NCI-H1436 treated with DMSO at 0.1 percent for 48 hours (cell line): ENCODE data around the gene ALDH1L1.
"Not testable (repeated sequence)": the region's sequence is repeated elsewhere in the genome, so short reads cannot be mapped to it uniquely, and the experiment has no call there.

Experiments
- DNase-seq: peaks from one replicate; lab custom pipeline; 2025; lab: John Stamatoyannopoulos, UW

Gene ALDH1L1

DNA sequence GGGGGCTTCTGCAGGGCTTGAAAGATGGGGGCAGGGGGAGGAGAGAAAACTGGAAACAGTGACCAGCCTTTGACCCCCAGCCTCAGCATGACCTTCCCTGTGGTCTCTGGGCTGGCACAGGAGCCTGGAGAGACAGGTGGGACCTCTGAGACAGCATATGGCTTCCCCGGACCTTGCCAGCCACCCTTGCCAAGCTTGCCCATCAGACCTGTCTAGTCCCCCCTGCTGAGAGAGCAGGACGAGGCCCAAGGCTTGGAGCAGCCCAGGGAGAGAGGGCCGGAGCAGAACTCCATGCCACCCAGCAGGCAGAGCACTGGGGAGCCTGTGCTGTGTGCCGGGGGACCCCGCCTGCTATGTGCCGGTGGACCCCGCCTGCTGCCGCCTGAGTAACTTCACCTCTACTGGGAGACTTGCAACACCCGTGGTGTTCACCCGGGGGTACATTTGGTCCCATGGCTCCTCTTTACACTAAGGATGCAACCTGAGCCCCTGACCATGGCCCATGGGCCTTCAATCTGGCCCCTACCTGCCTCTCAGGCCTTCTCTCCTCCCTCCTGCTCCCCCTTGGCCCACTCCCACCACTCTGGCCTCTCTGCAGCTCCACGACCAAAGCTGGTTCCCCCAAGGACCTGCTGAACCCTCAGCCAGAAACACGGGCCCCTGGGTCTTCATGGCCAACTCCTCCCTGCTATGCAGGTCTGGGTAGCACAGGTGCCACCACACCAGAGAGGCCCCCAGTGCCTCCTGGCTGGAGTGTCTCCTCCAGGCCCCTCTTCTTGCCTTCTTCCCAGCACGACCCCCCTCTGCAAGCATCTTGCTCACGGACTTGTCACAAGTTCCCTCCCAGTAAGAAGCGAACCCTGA lies 75.4 kb downstream of the ALDH1L1 start:
- DNase-seq, result no peak

DNA sequence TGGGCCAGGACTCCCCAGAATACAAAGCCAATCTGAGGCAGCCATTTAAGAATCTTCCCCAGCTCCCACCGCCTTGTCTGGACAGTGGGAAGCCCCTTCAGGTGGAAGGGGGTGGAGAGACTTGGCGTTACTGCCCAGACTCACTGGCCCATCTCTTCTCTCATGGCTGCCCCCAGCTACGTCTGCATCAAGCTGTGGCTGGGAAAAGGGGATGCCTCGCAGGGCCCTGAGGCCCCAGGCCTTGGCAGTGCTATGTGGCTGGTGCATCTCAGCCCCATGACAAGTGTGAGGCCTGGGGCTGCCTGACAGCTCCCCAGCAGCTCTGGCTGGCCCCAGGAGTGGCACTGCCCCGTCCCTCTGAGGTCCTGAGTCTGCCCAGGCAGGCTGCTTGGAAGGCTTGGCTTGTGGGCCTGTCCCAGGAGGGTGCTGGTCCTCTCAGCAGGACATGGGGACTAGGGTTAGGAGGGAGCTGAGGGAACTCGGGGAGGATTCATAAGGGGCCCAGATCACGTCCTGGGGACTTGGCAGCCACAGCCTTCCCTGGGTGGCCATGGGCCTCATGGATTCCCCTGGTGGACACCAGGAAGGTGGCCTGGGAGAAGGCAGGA lies 76.3 kb downstream of the ALDH1L1 start:
- no peak for DNase-seq

DNA sequence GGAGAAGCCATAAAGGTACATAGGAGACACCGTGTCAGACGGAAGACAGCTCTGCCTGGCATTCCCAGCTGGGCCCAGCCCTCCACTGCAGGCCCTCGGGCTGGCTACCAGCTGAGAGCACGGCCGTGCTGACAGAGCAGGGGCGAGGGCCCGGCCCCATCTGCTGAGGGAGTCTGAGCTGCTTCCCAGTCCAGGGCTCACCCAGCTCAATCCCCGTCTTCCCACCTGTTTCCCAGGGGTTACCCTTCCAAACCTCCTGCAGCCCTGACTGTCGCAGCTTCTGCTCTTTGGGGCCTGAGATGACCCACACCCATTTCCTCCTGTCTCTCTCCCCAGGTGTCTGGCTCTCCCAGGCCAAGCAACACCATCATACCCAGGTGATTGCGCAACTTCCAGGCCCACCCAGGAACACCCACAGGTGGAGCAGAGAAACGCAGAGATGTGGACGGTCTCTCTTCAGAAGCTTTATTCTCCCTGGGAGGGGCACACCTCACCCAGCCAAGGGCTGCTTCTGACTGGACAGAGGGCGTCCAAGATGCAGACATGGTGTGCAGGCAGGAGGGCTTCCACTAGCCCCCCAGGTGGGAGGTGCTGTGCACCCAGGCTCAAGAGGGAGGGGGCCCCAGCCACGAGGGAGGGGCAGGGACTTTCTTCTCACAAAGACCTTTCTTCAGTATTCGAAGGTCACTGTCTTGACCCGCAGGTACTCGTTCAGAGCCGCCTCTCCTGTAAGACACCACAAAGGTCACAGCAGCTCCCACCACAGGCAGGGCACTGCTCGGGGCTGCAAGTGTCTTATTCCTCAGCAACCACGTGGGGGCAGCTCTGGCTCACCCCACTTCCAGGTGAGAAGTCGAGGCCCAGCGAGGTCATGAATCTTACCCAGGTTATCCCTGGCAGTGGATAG lies 77.0 kb downstream of the ALDH1L1 start:
- no peak for DNase-seq

DNA sequence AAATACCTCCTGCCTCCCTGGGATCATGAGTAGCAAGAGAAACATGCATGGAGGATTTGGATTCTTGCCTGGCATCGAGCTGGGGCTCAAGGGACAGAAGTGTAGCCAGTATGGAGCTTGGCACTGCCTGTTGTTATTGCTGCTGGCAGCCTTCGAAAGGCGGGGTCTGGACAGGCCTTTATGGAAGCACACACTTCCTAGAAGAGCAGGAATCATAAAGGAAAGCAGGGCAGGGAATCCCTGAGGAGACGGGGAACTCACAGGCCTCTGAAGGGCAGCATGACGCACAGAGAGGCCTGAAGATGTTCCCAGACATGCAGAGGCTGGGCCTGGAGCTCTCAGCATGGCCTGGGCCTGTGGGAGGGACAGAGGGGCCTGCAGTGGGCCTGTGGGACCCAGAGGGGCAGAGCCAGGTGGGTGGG lies 77.8 kb downstream of the ALDH1L1 start:
- no peak for DNase-seq

DNA sequence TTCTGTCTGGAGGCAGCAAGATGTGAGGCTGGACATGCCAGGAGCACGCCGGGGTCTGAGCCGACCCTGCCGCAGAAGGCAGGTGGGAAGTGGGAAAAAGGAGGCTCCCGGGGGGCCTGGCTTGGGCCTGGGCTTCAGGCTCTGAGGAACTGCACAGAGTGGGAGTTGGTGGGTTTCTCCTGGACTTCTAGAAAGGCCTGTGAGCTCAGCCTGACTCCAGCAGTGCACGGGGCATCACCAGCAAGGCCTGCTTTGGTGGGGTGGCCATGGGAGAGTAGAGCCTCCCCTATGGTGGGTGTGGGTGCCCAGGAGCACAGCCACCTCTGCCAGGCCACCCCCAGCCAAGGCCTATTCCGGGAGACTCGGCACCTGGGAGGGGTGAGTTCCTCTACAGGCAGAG lies 78.4 kb downstream of the ALDH1L1 start:
- no peak for DNase-seq

DNA sequence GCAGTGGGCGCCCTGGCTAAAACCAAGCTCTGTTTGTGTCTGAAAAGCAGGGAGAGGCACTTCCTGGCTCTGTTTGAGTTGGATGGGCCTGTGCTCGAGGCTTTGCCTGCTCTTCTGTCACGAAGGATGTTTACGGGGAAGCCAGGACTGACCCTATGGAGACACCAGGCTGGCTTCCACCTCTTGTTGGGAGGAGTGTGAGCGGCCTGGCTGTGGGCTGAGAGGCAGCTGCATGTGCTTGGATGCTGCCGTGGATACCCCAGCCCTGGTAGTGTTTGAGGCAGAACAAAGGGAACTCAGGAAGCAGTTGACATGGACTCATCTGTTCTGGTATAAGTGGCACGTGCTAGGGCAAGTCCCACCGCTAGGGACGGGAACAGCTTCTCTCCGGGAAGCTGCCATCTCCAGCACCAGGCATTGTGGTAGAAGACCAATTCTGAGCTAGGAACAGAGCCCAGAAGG lies 78.8 kb downstream of the ALDH1L1 start:
- DNase-seq, result no peak

DNA sequence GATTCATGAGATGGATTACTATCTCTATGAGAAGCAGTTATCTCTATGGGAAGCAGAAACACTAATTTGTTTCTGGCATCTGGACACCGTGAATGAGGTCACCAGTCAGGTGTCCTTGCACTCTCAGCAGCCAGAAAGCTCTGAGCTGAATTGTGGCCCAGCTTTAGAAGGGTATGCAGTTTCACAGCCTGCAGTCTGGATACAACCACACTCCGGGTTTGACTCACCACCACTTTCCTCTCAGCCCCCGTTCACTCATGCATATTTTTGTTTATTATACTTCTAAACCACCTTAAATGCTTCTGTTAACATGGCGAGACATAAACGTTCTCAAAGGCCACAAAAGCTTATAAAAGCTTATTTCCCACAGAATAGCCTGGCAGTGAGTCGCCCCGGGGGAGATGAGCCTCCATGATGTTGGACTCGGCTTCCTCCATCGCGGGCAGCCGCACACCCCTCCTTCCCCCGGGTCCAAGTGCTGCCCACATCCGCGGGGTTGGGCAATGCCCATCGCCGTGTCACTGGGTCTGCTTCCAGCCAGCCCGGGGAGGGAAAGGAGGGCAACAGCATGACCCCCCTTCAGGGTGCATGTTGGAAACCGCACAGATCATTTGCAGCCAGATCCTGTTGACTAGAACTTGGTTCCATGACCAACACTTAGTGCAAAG lies 79.6 kb downstream of the ALDH1L1 start:
- DNase-seq, result no peak

DNA sequence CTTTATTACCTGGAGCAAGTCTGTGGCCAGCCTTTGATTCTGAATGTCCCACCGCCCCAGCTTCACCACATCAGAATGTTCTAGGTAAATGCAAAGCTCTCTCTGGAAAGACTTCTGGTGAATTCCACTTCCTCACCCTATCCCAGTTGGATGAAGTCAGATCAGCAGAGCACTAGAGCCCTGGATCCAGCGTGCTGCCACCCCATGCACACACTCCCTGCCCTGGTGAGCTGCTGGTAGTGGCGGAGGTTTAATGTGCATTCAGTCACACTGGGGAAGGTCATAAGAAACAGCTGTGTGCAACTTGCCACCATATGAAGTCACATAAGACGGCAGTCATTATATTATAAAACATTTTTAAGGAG lies 80.1 kb downstream of the ALDH1L1 start:
- no peak for DNase-seq

DNA sequence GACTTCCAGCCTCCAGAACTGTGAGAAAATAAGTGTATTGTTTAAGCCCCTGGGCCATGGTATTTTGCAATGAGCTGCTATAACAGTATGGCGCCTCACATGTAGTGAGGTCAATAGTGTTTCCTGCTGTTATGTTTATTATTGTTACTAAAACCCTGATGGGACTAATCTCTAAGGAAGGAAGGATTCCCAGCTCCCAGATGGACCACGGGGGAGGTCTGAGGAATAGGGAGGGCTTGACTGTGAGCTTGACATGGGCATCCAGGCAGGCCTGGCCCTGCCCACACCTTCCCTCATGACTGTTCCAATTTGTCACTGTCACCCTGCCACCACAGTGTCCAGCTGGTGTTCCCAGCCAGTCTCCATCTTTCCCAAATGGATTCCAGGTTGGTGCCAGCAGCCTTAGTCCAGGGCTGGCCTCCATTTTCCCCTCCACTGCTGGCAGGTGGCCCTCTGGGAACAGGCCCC lies 82.0 kb downstream of the ALDH1L1 start:
- DNase-seq, result no peak

DNA sequence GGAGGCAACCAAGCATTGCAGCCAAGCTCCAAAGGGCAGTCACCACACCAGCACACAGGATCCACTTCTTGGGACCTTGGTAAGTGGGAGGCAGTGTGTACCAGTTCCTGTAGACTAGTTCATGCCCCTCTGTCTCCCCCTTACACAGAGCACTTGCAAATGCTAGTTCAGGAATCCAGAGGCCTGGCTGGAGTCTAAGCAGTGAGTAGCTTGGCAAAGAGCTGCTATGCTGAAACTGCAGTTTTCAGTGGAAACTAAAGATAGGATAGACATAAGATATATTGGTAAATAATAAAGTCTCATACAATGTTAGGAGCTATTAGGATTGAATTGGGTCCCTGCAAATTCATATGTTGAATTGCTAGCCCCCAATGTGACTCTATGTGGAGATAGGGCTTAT lies 82.6 kb downstream of the ALDH1L1 start:
- DNase-seq, result no peak

DNA sequence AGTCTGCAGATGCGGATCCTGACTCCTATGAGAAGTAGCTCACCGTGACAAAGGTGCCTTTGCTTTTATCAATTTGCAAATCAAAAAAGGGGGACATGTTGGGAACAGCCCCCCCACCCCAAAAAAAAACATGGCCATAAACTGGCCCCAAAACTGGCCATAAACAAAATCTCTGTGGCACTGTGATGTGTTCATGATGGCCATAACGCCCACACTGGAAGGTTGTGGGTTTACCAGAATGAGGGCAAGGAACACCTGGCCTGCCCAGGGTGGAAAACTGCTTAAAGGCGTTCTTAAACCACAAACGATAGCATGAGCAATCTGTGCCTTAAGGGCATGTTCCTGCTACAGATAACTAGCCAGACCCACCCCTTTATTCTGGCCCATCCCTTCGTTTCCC lies 84.1 kb downstream of the ALDH1L1 start:
- not testable (repeated sequence) for DNase-seq

DNA sequence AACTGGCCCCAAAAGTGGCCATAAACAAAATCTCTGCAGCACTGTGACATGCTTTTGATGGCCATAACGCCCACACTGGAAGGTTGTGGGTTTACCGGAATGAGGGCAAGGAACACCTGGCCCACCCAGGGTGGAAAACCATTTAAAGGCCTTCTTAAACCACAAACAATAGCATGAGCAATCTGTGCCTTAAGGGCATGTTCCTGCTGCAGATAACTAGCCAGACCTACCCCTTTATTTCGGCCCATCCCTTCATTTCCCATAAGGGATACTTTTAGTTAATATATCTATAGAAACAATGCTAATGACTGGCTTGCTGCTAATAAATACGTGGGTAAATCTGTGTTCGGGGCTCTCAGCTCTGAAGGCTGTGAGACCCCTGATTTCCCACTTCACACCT lies 88.3 kb downstream of the ALDH1L1 start:
- DNase-seq, result not testable (repeated sequence)

DNA sequence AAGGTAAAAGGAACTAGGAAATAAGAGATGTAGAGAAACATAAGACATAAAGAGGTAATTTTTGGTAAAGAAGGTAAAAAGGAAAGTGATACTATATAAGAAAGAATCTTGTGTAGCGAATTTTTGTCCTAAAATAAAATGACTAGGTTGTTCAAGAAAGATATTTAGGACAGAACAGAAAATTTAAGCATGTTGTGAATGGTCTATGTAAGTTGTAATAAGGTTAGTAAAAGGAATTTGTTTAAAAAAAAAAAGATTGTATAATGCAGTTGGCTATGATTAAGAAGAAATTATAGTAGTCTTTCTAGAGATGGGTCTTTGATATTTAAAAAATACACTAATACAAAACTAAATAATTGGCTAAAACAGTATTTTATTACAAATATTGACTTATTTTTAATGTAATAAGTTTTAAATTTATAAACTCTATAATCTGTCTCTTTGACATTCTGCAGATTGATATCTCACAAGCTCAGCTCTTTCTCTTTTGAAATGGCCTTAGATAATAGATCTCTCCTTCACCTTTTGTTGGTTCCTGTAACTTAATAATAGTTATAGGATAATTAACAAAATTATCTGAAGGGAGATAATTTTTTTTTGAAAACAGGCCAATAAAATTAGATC lies 92.7 kb downstream of the ALDH1L1 start:
- DNase-seq, result no peak

DNA sequence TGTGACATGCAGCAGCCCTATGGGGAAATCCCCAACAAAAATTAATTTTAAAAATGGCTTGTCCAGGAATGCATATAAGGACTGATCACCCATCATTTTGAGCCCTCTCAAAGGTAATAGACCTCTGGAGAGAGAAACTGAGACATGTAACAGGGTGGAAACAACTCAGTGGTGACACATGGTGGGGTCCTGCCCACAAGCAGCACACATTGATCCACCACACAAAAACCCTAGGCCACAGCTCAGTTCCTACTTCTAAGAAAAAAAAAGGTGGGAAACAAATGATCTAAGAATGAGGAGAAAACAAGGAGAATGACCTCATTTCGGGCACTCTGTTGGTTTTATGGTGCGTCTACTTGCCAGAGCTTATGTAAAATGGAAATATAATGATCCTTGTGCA lies 94.5 kb downstream of the ALDH1L1 start:
- no peak for DNase-seq

DNA sequence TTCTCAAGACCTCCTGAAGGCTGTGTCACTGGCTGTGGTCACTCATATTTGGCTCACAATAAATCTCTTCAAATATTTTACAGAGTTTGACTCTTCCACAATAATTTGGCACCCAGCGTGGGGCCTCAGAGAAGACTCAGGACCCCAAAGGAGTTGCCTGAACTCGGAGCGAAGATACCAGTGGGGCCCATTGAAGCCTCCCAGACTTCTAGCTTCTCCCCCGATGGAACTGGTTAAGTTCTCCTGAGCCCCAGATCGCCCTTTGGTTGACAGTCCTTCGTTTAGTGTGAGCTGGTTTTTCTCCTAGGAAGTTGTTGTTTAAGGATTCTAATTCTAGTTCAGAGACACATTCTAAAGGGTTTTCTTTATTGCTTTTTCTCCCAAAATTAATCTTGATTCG lies 95.1 kb downstream of the ALDH1L1 start:
- DNase-seq, result no peak

DNA sequence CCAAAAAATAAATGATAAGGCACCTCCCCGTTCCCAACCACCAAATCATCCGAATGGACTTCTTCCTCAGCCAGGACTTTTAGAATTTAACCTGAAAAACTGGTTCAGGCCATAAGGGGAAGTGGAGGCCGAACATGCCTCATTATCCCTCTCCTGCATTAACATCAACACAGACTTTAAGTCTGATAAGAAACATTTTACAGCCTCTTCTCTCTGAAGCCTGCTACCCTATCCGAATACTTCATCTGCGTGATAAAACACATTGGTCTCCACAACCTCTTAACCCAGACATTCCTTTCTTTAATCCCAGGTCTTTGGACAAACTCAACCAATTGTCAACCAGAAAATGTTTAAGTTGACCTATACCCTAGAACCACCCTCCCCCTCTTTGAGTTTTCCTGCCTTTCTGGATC lies 95.6 kb downstream of the ALDH1L1 start:
- DNase-seq, result no peak

DNA sequence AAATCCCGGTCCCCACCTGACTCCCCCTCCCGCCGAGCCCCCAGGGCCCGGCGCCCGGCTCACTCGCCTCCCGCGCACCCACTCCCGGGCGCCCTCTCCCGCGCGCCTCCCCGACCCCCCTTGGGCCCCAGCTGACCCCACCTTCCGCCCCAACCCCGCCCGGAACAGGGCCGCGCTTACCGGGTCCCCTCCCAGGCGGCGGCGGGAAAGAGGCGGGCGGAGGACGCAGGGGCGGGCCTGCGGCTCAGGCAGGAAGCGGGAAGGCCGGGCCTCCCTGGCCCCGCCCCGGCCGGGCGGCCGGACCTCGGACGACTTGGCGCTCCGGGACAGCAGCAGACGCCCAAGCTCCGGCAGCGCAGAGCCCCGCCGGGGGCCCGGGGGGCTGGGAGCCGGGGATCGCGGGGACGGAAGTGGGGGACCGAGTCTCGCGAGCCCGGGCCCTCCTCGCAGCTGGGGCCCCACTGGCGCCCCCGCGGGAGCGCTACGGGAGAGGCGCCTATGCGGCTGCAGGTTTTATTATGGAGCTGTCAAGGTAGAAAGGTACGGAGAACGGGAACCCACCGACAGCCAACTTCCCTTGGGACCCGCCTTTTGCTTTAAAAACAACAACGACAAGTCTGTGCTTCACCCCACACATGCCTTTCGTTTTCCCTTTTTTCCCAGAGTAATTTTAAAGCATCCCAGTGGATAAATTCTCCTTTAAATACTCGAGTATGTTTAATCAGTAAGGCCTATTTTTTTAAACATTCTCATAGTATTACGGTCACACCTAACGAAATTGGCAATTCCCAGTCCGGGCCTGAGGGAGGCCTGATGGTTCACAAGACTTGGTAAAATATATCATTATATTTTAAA lies 96.2 kb downstream of the ALDH1L1 start, which contains the start of gene SLC41A3:
SLC41A3 (minus strand) TSS at position 212 of the 855 bp plus-strand sequence. CDS start 15,905 bp downstream, outside the sequence.
- DNase-seq, result peak; percentile 23

DNA sequence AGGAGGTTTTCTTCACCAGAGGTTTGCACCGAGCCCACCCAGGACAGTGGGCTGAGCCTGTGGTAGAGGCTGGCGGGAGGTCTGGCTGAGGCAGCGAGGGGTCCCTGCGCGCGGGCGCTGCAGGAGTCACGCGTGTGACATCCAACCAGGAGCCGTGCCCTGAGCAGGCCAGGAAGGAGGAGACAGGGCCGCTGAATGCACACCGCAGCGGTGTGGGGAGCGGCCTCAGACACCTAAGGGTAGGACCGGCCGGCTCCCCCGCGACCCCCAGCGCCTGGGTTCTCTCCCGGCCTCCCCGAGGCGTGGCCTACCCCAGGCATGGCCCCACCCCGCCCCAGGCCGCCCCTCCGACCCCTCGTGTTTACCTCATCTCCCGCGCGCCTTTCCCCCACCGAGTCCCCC lies 96.9 kb downstream of the ALDH1L1 start:
- DNase-seq, result no peak

DNA sequence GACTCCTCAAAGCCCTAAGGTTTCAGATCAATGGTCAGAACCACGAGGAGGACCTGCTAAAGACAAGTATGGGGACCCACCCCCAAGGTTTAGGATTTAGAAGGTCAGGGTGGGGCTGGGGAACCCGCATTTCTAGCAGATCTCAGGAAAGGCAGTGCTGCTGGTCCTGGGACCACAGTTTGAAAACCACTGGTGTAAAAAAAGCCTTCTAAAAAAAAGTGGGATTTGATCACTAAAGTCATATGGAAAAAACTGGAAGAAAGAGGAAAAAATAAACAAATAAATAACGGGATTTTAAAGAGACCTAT lies 97.3 kb downstream of the ALDH1L1 start:
- no peak for DNase-seq

DNA sequence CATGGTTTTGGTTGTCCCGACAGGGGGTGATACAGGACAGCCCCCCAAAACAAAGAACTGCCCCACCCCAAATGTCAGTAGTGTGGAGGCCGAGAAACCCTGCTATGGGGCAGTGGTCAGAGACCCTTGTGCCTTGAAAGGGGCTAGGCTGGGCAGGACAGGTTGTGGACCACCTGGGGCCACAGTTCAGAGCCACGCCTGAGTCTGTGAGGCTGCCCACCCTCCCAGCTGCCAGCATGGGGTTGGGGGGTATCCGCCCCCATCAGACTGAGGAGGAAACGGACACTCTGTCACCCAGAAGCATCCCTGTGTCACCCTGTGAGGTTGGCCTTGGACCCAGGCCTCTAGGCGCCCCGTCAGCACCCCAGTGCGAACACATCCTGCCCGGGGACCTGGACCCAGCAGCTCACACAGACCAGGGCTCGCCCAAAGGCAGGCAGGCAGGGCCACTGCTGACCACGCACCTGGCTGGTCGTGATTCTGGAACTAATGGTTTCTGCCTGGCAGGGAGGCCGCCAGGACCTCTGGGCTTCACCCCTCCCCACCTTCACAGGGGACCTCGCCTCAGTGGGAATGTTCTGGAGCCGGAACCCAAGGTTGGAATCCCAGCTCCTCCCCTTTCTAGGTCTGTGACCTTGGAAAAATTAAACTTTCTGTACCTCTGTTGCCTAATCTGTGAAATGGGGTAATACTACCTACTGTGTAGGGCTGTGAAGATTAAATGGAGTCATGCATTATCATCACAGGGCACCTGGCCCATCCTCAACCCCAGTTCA lies 97.8 kb downstream of the ALDH1L1 start:
- DNase-seq, result no peak
